K562 (cell line): ENCODE results near the gene LBHD1. TPM values are rescaled to one million over a fixed set of nuclear protein-coding genes. Genes with fewer than 3 reads are reported as not detected.

ENCODE experiments used
- CEBPB ChIP-seq: fragments of 450-650 bp; IDR thresholded peaks from 2 replicates; pipeline ENCODE4 v1.6.1; 2016; ENCODE audit warnings: missing genetic modification characterization, missing compliant biosample characterization
- FOXK1 ChIP-seq: sonication (generic); formaldehyde crosslinking; IDR thresholded peaks from 2 replicates; pipeline ENCODE4 v1.8.0; 2022; ENCODE audit warnings: missing genetic modification reagents, mild to moderate bottlenecking, borderline replicate concordance
- HMGXB4 ChIP-seq: sonication (generic); formaldehyde crosslinking; IDR thresholded peaks from 2 replicates; pipeline ENCODE4 v1.8.1; 2023; ENCODE audit warnings: mild to moderate bottlenecking, missing genetic modification reagents
- HNRNPLL ChIP-seq: fragments of 200-400 bp; formaldehyde crosslinking; IDR thresholded peaks from 2 replicates; pipeline ENCODE4 v1.6.1; 2017; ENCODE audit warnings: low read length, low read depth, mild to moderate bottlenecking; ENCODE audit not compliant: poor library complexity, severe bottlenecking
- HNRNPUL1 ChIP-seq: fragments of 200-400 bp; formaldehyde crosslinking; IDR thresholded peaks from 2 replicates; pipeline ENCODE4 v1.6.1; 2017; ENCODE audit warnings: low read length
- JUND ChIP-seq, 2 experiments: IDR thresholded peaks; 2 replicates in 1 of 2; 3 replicates in 1 of 2; pipeline ENCODE4 v1.6.1; 2011; ENCODE audit warnings: borderline replicate concordance in 2 of 2, low read depth in 2 of 2, low read length in 2 of 2, improper control_type of control experiment in 1 of 2, missing biosample characterization in 1 of 2, missing genetic modification characterization in 1 of 2, missing genetic modification reagents in 1 of 2
- KDM2B ChIP-seq: fragments of 250-450 bp; sonication (Bioruptor Pico); IDR thresholded peaks from 2 replicates; pipeline ENCODE4 v1.8.0; 2021; ENCODE audit warnings: mild to moderate bottlenecking, moderate library complexity
- LARP7 ChIP-seq: fragments of 450-650 bp; IDR thresholded peaks from 2 replicates; pipeline ENCODE4 v1.6.1; 2016
- MLX ChIP-seq, 2 experiments: fragments of 450-650 bp in 1 of 2; sonication (generic) in 1 of 2; formaldehyde crosslinking; conservative IDR thresholded peaks; 2 replicates each; pipeline versions ENCODE4 v1.4.0 to v1.8.1; 2020 to 2022; ENCODE audit warnings: mild to moderate bottlenecking in 1 of 2, missing genetic modification reagents in 1 of 2
- MYC ChIP-seq, 2 experiments: fragments of 250-450 bp in 1 of 2; sonication (Bioruptor Pico) in 1 of 2; IDR thresholded peaks; 2 replicates each; pipeline versions ENCODE4 v1.5.1 to v1.6.1; 2012 to 2021; ENCODE audit warnings: low read depth in 2 of 2, borderline replicate concordance in 1 of 2, improper control_type of control experiment in 1 of 2, low read length in 1 of 2, mild to moderate bottlenecking in 1 of 2, moderate library complexity in 1 of 2
- SP2 ChIP-seq: IDR thresholded peaks from 2 replicates; pipeline ENCODE4 v1.6.1; 2011; ENCODE audit warnings: mild to moderate bottlenecking, low read depth, low read length, moderate library complexity; ENCODE audit not compliant: poor library complexity, severe bottlenecking; ENCODE audit errors: extremely low read depth
- SRSF3 ChIP-seq: fragments of 200-400 bp; formaldehyde crosslinking; IDR thresholded peaks from 2 replicates; pipeline ENCODE4 v1.6.1; 2016; ENCODE audit warnings: mild to moderate bottlenecking, low read length, moderate library complexity; ENCODE audit not compliant: insufficient read depth
- TCF3 ChIP-seq: sonication (generic); formaldehyde crosslinking; IDR thresholded peaks from 2 replicates; pipeline ENCODE4 v1.4.0; 2020; ENCODE audit warnings: mild to moderate bottlenecking, missing genetic modification reagents
- TCFL5 ChIP-seq: fragments of 250-450 bp; sonication (Bioruptor Pico); conservative IDR thresholded peaks from 2 replicates; pipeline ENCODE4 v1.6.1; 2021; ENCODE audit warnings: mild to moderate bottlenecking, moderate library complexity, matching md5 sums
- USF1 ChIP-seq: sonication (generic); formaldehyde crosslinking; IDR thresholded peaks from 2 replicates; pipeline ENCODE4 v1.9.0; 2022; ENCODE audit warnings: mild to moderate bottlenecking, missing genetic modification reagents
- VEZF1 ChIP-seq: fragments of 200-800 bp; sonication (Bioruptor generic); IDR thresholded peaks from 2 replicates; pipeline ENCODE4 v1.6.1; 2017; ENCODE audit warnings: missing genetic modification characterization, missing compliant biosample characterization
- ZNF143 ChIP-seq: sonication (generic); formaldehyde crosslinking; IDR thresholded peaks from 2 replicates; pipeline ENCODE4 v1.9.0; 2022; ENCODE audit warnings: mild to moderate bottlenecking, missing genetic modification reagents
- ZNF224 ChIP-seq: sonication (generic); formaldehyde crosslinking; IDR thresholded peaks from 2 replicates; pipeline ENCODE4 v1.8.0; 2022; ENCODE audit warnings: mild to moderate bottlenecking, missing genetic modification reagents
- ZNF668 ChIP-seq: fragments of 250-450 bp; sonication (Bioruptor Pico); IDR thresholded peaks from 2 replicates; pipeline ENCODE4 v1.8.0; 2022; ENCODE audit warnings: mild to moderate bottlenecking, inconsistent platforms
- ZNF76 ChIP-seq: fragments of 250-450 bp; sonication (Bioruptor Pico); IDR thresholded peaks from 2 replicates; pipeline ENCODE4 v1.4.0; 2020; ENCODE audit warnings: mild to moderate bottlenecking, moderate library complexity, borderline replicate concordance
- ZNF77 ChIP-seq: fragments of 250-450 bp; sonication (Bioruptor Pico); IDR thresholded peaks from 2 replicates; pipeline ENCODE4 v1.5.0; 2020
- ZNF780A ChIP-seq: fragments of 250-450 bp; sonication (Bioruptor Pico); IDR thresholded peaks from 2 replicates; pipeline ENCODE4 v1.5.0; 2021; ENCODE audit warnings: mild to moderate bottlenecking
- polyA plus RNA-seq, 8 experiments: library from polyadenylated mRNA; depleted of rRNA in 4 of 8; stranded (reverse) in 5 of 8; unstranded in 3 of 8; fragments of >200 nt; fragmentation: Nextera tagmentation in 2 of 8; fragmentation: Illumina TruSeq in 1 of 8; extraction: Ambion mirVana in 2 of 8; extraction: Trizol in 1 of 8; gene quantifications; 2 replicates each; pipeline versions ENCODE4 v1.2.1 to v1.2.3, GENCODE V29; 2011 to 2014; ENCODE audit warnings: inconsistent platforms in 1 of 8, missing spikeins in 1 of 8
- total RNA-seq, 7 experiments: library from RNA; depleted of rRNA in 6 of 7; stranded (reverse); fragments of >200 nt in 6 of 7; fragmentation: Illumina TruSeq in 2 of 7; extraction: Trizol in 2 of 7; gene quantifications; 2 replicates each; pipeline versions ENCODE4 v1.2.1 to v1.2.3, GENCODE V29; 2011 to 2021; ENCODE audit warnings: low replicate concordance in 1 of 7

The LBHD1 gene
- total and polyA plus RNA-seq, 9 of the 15 experiments (the other 6 are each of a cell fraction or from before 2014, with no cell fraction given), result 2.6 to 28.0 (median 12.5) TPM

- TF ChIP-seq VEZF1, result peak; percentile 57
- peak; percentile 20; the same call in 1 of the 2 replicates for TF ChIP-seq TCF3
- TF ChIP-seq MLX (CRISPR knock-in tag; conservative IDR thresholded peaks at IDR 0.05), result no peak
- TF ChIP-seq ZNF76 (CRISPR knock-in tag), result no peak
- no peak; the same call in 1 of the 2 replicates for TF ChIP-seq KDM2B (CRISPR knock-in tag)
- peak; percentile 15; the same call in 1 of the 2 replicates for TF ChIP-seq USF1
- no peak for TF ChIP-seq ZNF143 (CRISPR knock-in tag)
- TF ChIP-seq HNRNPUL1, result no peak
- TF ChIP-seq FOXK1 (CRISPR knock-in tag), result no peak
- TF ChIP-seq ZNF668 (CRISPR knock-in tag), result no peak
- TF ChIP-seq ZNF77 (CRISPR knock-in tag), result no peak
- peak; percentile 55 for TF ChIP-seq SP2
- peak; percentile 30; the same call in 1 of the 2 replicates for TF ChIP-seq MYC (IDR thresholded peaks at IDR 0.05; ENCODE audit: low read depth, low read length)
- peak; percentile 76; the same call in 1 of the 2 replicates for TF ChIP-seq MYC (CRISPR knock-in tag; IDR thresholded peaks at IDR 0.05; ENCODE audit: borderline replicate concordance, low read depth)
- TF ChIP-seq SRSF3, result no peak
- TF ChIP-seq LARP7, result no peak
- TF ChIP-seq JUND (IDR thresholded peaks at IDR 0.05; ENCODE audit: borderline replicate concordance, low read depth, low read length), result no peak
- TF ChIP-seq JUND (tag; IDR thresholded peaks at IDR 0.05; ENCODE audit: borderline replicate concordance, low read depth, low read length), result peak; percentile 14; the same call in 1 of the 3 replicates
- TF ChIP-seq TCFL5, result no peak
- TF ChIP-seq ZNF780A (CRISPR knock-in tag), result no peak
- TF ChIP-seq HMGXB4, result no peak
- no peak for TF ChIP-seq ZNF224 (CRISPR knock-in tag)
- TF ChIP-seq CEBPB (tag), result no peak
- peak; percentile 62 for TF ChIP-seq HNRNPLL
These were observed 25.9 kb downstream of the LBHD1 start, which contains the start of gene GANAB (continued) for GRCh38 chr11:62645946-62646824.
